Thyroid gland (tissue), 4 donors: ENCODE data around the gene GPR183. TPM values are rescaled to one million over a fixed set of nuclear protein-coding genes. Genes with fewer than 3 reads are reported as not detected.

Experiments
- DNase-seq, 2 donors: peaks; one replicate each; pipeline ENCODE4 v3.0.0-alpha.2; 2019
- H3K27ac ChIP-seq, 3 donors: fragments of 200-600 bp; sonication (generic); 1 replicate in 2 of 3; 2 replicates in 1 of 3; pipeline ENCODE4 v1.5.1; 2016 to 2019; ENCODE audit warnings: mild to moderate bottlenecking in 1 of 3, moderate library complexity in 1 of 3
- H3K27me3 ChIP-seq: fragments of 200-600 bp; sonication (generic); one replicate; pipeline ENCODE4 v1.5.1; 2019
- H3K36me3 ChIP-seq, 2 donors: fragments of 200-600 bp; sonication (generic); one replicate each; pipeline ENCODE4 v1.5.1; 2016 to 2019
- H3K4me1 ChIP-seq, 2 donors: fragments of 200-600 bp; sonication (generic); one replicate each; pipeline ENCODE4 v1.5.1; 2017 to 2019
- H3K4me3 ChIP-seq, 3 donors: fragments of 200-600 bp; sonication (generic); replicated peaks in 1 of 3; 1 replicate in 2 of 3; 2 replicates in 1 of 3; pipeline ENCODE4 v1.5.1; 2016; ENCODE audit warnings: mild to moderate bottlenecking in 1 of 3
- H3K9me3 ChIP-seq: fragments of 200-600 bp; sonication (generic); one replicate; pipeline ENCODE4 v1.5.1; 2017
- CTCF ChIP-seq, 6 experiments: fragments of 200-600 bp in 3 of 6; fragments of 450-650 bp in 3 of 6; sonication (generic) in 3 of 6; IDR thresholded peaks; one replicate each; pipeline ENCODE4 v1.5.1; 2016 to 2019; ENCODE audit warnings: antibody characterized with exemption in 6 of 6, mild to moderate bottlenecking in 2 of 6, inconsistent platforms in 1 of 6, moderate library complexity in 1 of 6
- POLR2A ChIP-seq, 2 donors: fragments of 450-650 bp; IDR thresholded peaks; one replicate each; pipeline ENCODE4 v1.6.1; 2017; ENCODE audit warnings: antibody characterized with exemption in 2 of 2, mild to moderate bottlenecking in 2 of 2, moderate library complexity in 1 of 2
- WGBS, 2 donors: methylation state at CpG; one replicate each; pipeline ENCODE4 v1.1.5; 2017; 5-methylcytosine and 5-hydroxymethylcytosine counted together
- intact Hi-C: fragments of 100-400 bp; cut with DNase I; formaldehyde crosslinking; loops from one replicate; pipeline ENCODE4 v1.15.1; 2023
- total RNA-seq, 4 donors: library from RNA; depleted of rRNA; stranded (reverse); fragments of >200 nt; gene quantifications; one replicate each; pipeline ENCODE4 v1.2.3, GENCODE V29; 2016

Gene GPR183
- total RNA-seq, 4 donors from 2014 or later = 2.5 to 9.7 (median 5.1) TPM

GRCh38 chr13:99256709-99257108 is 50.5 kb downstream of the GPR183 start:
- intact Hi-C loops = no loop called here
- H3K36me3 ChIP-seq = no peaks in the 10 kb centered on the region
- no peak for TF ChIP-seq POLR2A (IDR thresholded peaks at IDR 0.05)
- TF ChIP-seq CTCF (IDR thresholded peaks at IDR 0.05) = no peak
- no peak overlapping the region for H3K27ac ChIP-seq
- H3K9me3 ChIP-seq = no peaks in the 10 kb centered on the region
- H3K4me1 ChIP-seq = no peaks in the 10 kb centered on the region
- WGBS, 2 donors = 82 to 95% methylated on average over 3 of the region's 3 CpGs
- no peak overlapping the region for H3K4me3 ChIP-seq
- H3K27me3 ChIP-seq = no peaks in the 10 kb centered on the region
- no peak for DNase-seq

GRCh38 chr13:99256283-99256682 is 50.9 kb downstream of the GPR183 start:
- Histone ChIP-seq H3K4me1 (no peaks in the 10 kb centered on the region), H3K27me3 (no peaks in the 10 kb centered on the region), H3K9me3 (no peaks in the 10 kb centered on the region), H3K27ac (no peak overlapping the region), H3K36me3 (no peaks in the 10 kb centered on the region), H3K4me3 (no peak overlapping the region)
- DNase-seq = no peak
- intact Hi-C loops = no loop called here
- TF ChIP-seq CTCF (IDR thresholded peaks at IDR 0.05) = no peak
- TF ChIP-seq POLR2A (IDR thresholded peaks at IDR 0.05) = no peak
- 33 to 34% methylated on average over 2 of the region's 2 CpGs for WGBS, 2 donors

- no peaks in the 10 kb centered on the region for H3K27me3 ChIP-seq
- no peak for DNase-seq
- TF ChIP-seq CTCF (IDR thresholded peaks at IDR 0.05) (no peak), POLR2A (IDR thresholded peaks at IDR 0.05) (no peak)
- no peak overlapping the region for H3K27ac ChIP-seq
- no peaks in the 10 kb centered on the region for H3K4me1 ChIP-seq
- intact Hi-C loops = no loop called here
- H3K9me3 ChIP-seq = no peaks in the 10 kb centered on the region
- 87 to 92% methylated on average over 10 of the region's 10 CpGs for WGBS, 2 donors
- no peaks in the 10 kb centered on the region for H3K36me3 ChIP-seq
- H3K4me3 ChIP-seq = no peak overlapping the region
Measured at GRCh38 chr13:99255271-99255670, 51.9 kb downstream of the GPR183 start.

GRCh38 chr13:99254830-99255229 is 52.4 kb downstream of the GPR183 start:
- TF ChIP-seq CTCF (IDR thresholded peaks at IDR 0.05) (no peak), POLR2A (IDR thresholded peaks at IDR 0.05) (no peak)
- H3K27me3 ChIP-seq = no peaks in the 10 kb centered on the region
- no peaks in the 10 kb centered on the region for H3K9me3 ChIP-seq
- intact Hi-C loops = no loop called here
- H3K4me1 ChIP-seq = no peaks in the 10 kb centered on the region
- DNase-seq = no peak
- 93 to 94% methylated on average over 14 of the region's 14 CpGs for WGBS, 2 donors
- H3K36me3 ChIP-seq = no peaks in the 10 kb centered on the region
- H3K27ac ChIP-seq = no peak overlapping the region
- no peak overlapping the region for H3K4me3 ChIP-seq

- Histone ChIP-seq H3K27me3 (no peaks in the 10 kb centered on the region), H3K4me3 (no peak overlapping the region), H3K27ac (no peak overlapping the region), H3K4me1 (no peaks in the 10 kb centered on the region), H3K9me3 (no peaks in the 10 kb centered on the region), H3K36me3 (no peaks in the 10 kb centered on the region)
- 94 to 95% methylated on average over 4 of the region's 4 CpGs for WGBS, 2 donors
- intact Hi-C loops = no loop called here
- TF ChIP-seq POLR2A (IDR thresholded peaks at IDR 0.05) (no peak), CTCF (IDR thresholded peaks at IDR 0.05) (no peak)
- DNase-seq = no peak
Measured at GRCh38 chr13:99251921-99252320, 55.3 kb downstream of the GPR183 start.
